Tibial nerve (tissue), 4 donors: ENCODE measurements around the gene FOLR1. TPM values are rescaled to one million over a fixed set of nuclear protein-coding genes. Genes with fewer than 3 reads are reported as not detected.

Experiments used
- DNase-seq, 2 donors: peaks; one replicate each; pipeline ENCODE4 v3.0.0-alpha.2; 2019; ENCODE audit warnings: low spot score in 2 of 2
- H3K27ac ChIP-seq, 4 donors: fragments of 200-600 bp; sonication (generic) in 3 of 4; one replicate each; pipeline ENCODE4 v1.5.1; 2017 to 2019; ENCODE audit warnings: mild to moderate bottlenecking in 1 of 4
- H3K27me3 ChIP-seq, 2 donors: fragments of 200-600 bp; sonication (generic) in 1 of 2; one replicate each; pipeline versions ENCODE4 v1.5.1 to v1.6.0; 2017 to 2019
- H3K36me3 ChIP-seq, 3 donors: fragments of 200-600 bp; sonication (generic); one replicate each; pipeline ENCODE4 v1.5.1; 2018 to 2019
- H3K4me1 ChIP-seq, 4 donors: fragments of 200-600 bp; sonication (generic) in 3 of 4; one replicate each; pipeline ENCODE4 v1.5.1; 2017 to 2019
- H3K4me3 ChIP-seq, 4 donors: fragments of 200-600 bp; sonication (generic) in 3 of 4; one replicate each; pipeline ENCODE4 v1.5.1; 2017 to 2019; ENCODE audit warnings: mild to moderate bottlenecking in 1 of 4, moderate library complexity in 1 of 4
- H3K9me3 ChIP-seq, 4 donors: fragments of 200-600 bp; sonication (generic) in 3 of 4; one replicate each; pipeline ENCODE4 v1.5.1; 2017 to 2019
- CTCF ChIP-seq, 5 experiments: fragments of 200-600 bp in 3 of 5; fragments of 450-650 bp in 2 of 5; sonication (generic) in 3 of 5; IDR thresholded peaks; one replicate each; pipeline ENCODE4 v1.5.1; 2016 to 2019; ENCODE audit warnings: antibody characterized with exemption in 5 of 5, mild to moderate bottlenecking in 3 of 5, moderate library complexity in 2 of 5
- EP300 ChIP-seq, 2 donors: sonication (generic); formaldehyde crosslinking; IDR thresholded peaks; one replicate each; pipeline ENCODE4 v1.6.1; 2017; ENCODE audit warnings: antibody characterized with exemption in 2 of 2, mild to moderate bottlenecking in 1 of 2
- POLR2A ChIP-seq, 2 donors: fragments of 450-650 bp; IDR thresholded peaks; one replicate each; pipeline ENCODE4 v1.6.1; 2017; ENCODE audit warnings: antibody characterized with exemption in 2 of 2, mild to moderate bottlenecking in 2 of 2, moderate library complexity in 2 of 2
- WGBS, 2 donors: methylation state at CpG; one replicate each; pipeline ENCODE4 v1.1.5; 2018; 5-methylcytosine and 5-hydroxymethylcytosine counted together
- total RNA-seq, 4 donors: library from RNA; depleted of rRNA; stranded (reverse); fragments of >200 nt; gene quantifications; one replicate each; pipeline ENCODE4 v1.1.0, GENCODE V29; 2016

FOLR1 gene
- total RNA-seq, 4 donors from 2014 or later = 0.39 to 0.66 TPM; not detected in 2

GRCh38 chr11:72233056-72233772 lies 41.3 kb downstream of the FOLR1 start:
- TF ChIP-seq POLR2A (IDR thresholded peaks at IDR 0.05) (no peak), EP300 (IDR thresholded peaks at IDR 0.05) (no peak), CTCF (IDR thresholded peaks at IDR 0.05) (no peak)
- no peak overlapping the region for H3K27ac ChIP-seq
- DNase-seq = no peak
- H3K4me1 ChIP-seq = peaks cover 0 to 31% (median 3%) of the 10 kb centered on the region in 4 donors
- H3K4me3 ChIP-seq = no peak overlapping the region
- 89 to 94% methylated on average over 11 to 13 of the region's 13 CpGs for WGBS, 2 donors
- H3K36me3 ChIP-seq = peaks cover 0 to 99% (median 46%) of the 10 kb centered on the region in 3 donors
- H3K9me3 ChIP-seq = no peaks in the 10 kb centered on the region
- no peaks in the 10 kb centered on the region for H3K27me3 ChIP-seq

GRCh38 chr11:72233773-72234513 lies 42.0 kb downstream of the FOLR1 start:
- TF ChIP-seq CTCF (IDR thresholded peaks at IDR 0.05) = no peak
- no peaks in the 10 kb centered on the region for H3K27me3 ChIP-seq
- peaks cover 0 to 33% (median 6%) of the 10 kb centered on the region in 4 donors for H3K4me1 ChIP-seq
- 89 to 94% methylated on average over 8 of the region's 8 CpGs for WGBS, 2 donors
- H3K9me3 ChIP-seq = no peaks in the 10 kb centered on the region
- H3K36me3 ChIP-seq = peaks cover 0 to 91% (median 46%) of the 10 kb centered on the region in 3 donors
- no peak for DNase-seq
- H3K27ac ChIP-seq = no peak overlapping the region
- no peak overlapping the region for H3K4me3 ChIP-seq

- DNase-seq = no peak
Observed at GRCh38 chr11:72234514-72234830, 42.5 kb downstream of the FOLR1 start.

GRCh38 chr11:72234920-72235319 lies 43.0 kb downstream of the FOLR1 start:
- WGBS, 2 donors = 66 to 81% methylated on average over 4 of the region's 4 CpGs
- H3K9me3 ChIP-seq = no peaks in the 10 kb centered on the region
- H3K36me3 ChIP-seq = peaks cover 0 to 82% (median 43%) of the 10 kb centered on the region in 3 donors
- H3K4me3 ChIP-seq = no peak overlapping the region
- H3K27ac ChIP-seq = no peak overlapping the region
- DNase-seq = no peak
- no peak for TF ChIP-seq POLR2A (IDR thresholded peaks at IDR 0.05)
- no peak for TF ChIP-seq CTCF (IDR thresholded peaks at IDR 0.05)
- TF ChIP-seq EP300 (IDR thresholded peaks at IDR 0.05) = no peak
- no peaks in the 10 kb centered on the region for H3K27me3 ChIP-seq
- H3K4me1 ChIP-seq = peaks cover 0 to 43% (median 13%) of the 10 kb centered on the region in 4 donors

More at GRCh38 chr11:72234514-72234830, 42.5 kb downstream of the FOLR1 start:
- Histone ChIP-seq H3K36me3 (peaks cover 0 to 86% (median 46%) of the 10 kb centered on the region in 3 donors), H3K27me3 (no peaks in the 10 kb centered on the region), H3K4me1 (peaks cover 0 to 38% (median 11%) of the 10 kb centered on the region in 4 donors), H3K4me3 (no peak overlapping the region), H3K27ac (no peak overlapping the region), H3K9me3 (no peaks in the 10 kb centered on the region)
- 60 to 77% methylated on average over 3 of the region's 3 CpGs for WGBS, 2 donors
- TF ChIP-seq EP300 (IDR thresholded peaks at IDR 0.05) (no peak), CTCF (IDR thresholded peaks at IDR 0.05) (no peak), POLR2A (IDR thresholded peaks at IDR 0.05) (no peak)
